GM21381 (cell line): ENCODE results near the gene SLC35F3.
"Not testable (repeated sequence)": the region's sequence is repeated elsewhere in the genome, so short reads cannot be mapped to it uniquely, and the experiment has no call there.

ENCODE experiments used
- ATAC-seq: cut with Tn5 transposase; IDR thresholded peaks from one replicate; pipeline ENCODE4 v1.9.1; 2021; ENCODE audit warnings: mild to moderate bottlenecking, moderate library complexity; ENCODE audit not compliant: unreplicated experiment

SLC35F3 gene

DNA sequence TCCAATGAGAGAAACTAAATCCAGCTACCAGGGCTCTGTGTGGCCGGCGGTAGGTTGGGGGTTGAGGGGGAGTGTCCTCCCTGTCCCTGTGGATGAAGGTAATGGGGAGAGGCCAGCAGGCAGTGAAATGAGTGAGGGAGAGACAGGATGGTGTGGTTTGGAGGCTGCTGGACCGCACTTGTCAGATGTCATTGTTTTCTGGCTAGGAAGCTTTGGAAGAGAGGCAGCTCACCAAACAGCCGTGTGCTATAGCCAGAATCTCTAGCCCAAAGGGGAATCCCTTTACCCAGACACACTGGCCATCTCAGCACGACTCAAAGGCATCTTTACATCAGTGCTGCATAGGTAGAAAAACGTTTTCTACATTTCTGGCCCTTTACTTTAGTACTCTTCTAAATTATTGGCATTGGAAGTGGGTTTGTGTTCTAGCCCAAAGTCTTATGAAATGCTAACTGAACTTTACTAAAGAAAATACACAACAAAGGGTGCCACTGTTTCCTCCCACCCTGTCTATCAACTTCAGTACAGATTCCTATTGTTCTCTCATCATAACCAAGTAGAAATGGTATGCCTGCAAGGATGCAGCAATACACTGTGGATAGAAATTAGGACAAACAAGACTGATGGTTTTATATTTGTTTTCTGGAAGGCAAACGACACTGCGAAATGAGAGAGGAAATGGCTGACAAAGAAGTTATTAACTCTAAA lies 372.8 kb downstream of the SLC35F3 start:
- no peak for ATAC-seq

DNA sequence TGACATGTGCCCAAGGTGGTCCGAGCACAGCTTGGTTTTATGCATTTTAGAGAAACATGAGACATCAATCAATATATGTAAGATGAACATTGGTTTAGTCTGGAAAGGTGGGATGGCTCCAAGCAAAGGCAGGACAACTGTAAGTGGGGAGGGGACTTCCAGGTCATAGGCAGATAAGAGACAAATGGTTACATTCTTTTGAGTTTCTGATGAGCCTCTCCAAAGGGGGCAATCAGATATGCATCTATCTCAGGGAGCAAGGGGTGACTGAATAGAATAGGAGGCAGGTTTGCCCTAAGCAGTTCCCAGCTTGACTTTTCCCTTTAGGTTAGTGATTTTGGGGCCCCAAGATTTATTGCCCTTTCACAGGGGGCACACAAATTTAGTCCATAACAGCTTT lies 374.5 kb downstream of the SLC35F3 start:
- no peak for ATAC-seq

GRCh38 chr1:234280500-234280899 lies 376.0 kb downstream of the SLC35F3 start:
- no peak for ATAC-seq

- no peak for ATAC-seq
Measured at GRCh38 chr1:234281826-234282489, 377.5 kb downstream of the SLC35F3 start.

GRCh38 chr1:234286206-234286605 lies 381.7 kb downstream of the SLC35F3 start:
- no peak for ATAC-seq

DNA sequence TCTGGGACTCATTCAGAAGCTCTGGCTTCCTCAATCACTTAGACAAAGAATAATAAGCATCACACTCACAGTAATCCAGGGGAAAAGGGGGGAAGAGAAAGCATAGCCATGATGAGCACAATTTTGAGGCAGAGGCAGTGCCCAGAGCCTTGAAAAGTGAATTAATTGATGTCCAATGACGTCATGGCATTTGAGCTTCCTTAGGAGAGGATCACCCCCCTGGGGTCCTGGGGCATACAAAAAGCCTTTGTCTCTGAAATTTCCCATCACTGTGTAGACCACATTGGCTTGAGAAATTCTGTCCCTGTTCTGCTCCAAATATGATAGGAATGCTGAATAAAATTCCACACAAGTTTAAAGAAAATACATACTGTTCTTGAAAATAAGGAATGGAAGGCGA lies 384.5 kb downstream of the SLC35F3 start:
- ATAC-seq = no peak

GRCh38 chr1:234289538-234290305 lies 385.2 kb downstream of the SLC35F3 start:
- no peak for ATAC-seq

GRCh38 chr1:234292011-234292410 lies 387.5 kb downstream of the SLC35F3 start:
- no peak for ATAC-seq

GRCh38 chr1:234292548-234292947 lies 388.1 kb downstream of the SLC35F3 start:
- ATAC-seq = no peak

- ATAC-seq = no peak
Measured at GRCh38 chr1:234294109-234294817, 389.8 kb downstream of the SLC35F3 start.

- ATAC-seq = no peak
Measured at GRCh38 chr1:234295068-234295467, 390.6 kb downstream of the SLC35F3 start.

DNA sequence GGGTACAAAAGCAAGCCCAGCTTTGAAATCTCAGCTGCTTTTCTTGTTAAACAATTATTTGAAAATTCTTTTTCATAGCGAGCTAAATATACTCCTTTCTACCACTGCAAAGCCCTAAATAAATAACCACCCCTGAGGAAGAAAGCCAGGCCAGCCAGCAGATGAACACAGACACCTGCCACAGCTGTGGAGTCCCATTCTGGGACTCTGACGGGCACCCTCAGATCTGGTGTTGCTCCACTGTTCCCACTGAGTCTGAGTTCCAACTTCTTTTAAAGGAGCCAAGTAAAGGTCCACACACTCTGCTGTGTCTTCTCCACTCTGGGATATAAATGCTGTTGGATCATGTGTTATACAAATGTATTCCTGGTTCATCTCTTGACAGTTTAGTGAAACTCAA lies 391.1 kb downstream of the SLC35F3 start:
- no peak for ATAC-seq

GRCh38 chr1:234296496-234296895 lies 392.0 kb downstream of the SLC35F3 start:
- ATAC-seq = no peak

- ATAC-seq = no peak
Measured at GRCh38 chr1:234297668-234298067, 393.2 kb downstream of the SLC35F3 start.

DNA sequence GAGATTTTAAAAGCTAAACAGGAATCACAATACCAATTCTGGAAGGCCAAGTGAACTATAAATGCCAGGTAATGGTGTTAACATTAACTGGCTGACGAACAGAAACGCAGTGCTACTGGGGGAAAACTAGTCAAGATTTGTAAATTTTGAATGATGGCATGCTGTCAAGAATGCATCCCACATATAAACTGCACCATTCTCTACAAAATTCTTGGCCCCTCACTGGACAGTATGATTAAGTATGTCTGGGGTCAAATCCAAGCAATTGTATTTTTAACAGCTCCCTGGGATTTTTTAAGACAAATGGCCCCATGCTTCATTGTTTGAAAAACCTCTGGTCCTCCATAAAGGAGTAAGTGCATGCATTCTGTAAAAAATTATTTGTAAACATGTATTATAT lies 395.6 kb downstream of the SLC35F3 start:
- ATAC-seq = no peak

DNA sequence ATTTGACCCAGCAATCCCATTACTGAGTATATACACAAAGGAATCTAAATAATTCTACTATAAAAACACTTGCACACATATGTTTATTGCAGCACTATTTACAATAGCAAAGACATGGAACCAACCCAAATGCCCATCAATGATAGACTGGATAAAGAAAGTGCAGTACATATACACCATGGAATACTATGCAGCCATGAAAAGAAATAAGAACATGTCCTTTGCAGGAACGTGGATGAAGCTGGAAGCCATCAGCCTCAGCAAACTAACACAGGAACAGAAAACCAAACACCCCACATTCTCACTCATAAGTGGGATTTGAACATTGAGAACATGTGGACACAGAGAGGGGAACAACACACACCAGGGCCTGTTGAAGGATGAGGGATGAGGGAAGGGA lies 397.2 kb downstream of the SLC35F3 start:
- not testable (repeated sequence) for ATAC-seq

- ATAC-seq = no peak
Measured at GRCh38 chr1:234302354-234302962, 398.0 kb downstream of the SLC35F3 start.

DNA sequence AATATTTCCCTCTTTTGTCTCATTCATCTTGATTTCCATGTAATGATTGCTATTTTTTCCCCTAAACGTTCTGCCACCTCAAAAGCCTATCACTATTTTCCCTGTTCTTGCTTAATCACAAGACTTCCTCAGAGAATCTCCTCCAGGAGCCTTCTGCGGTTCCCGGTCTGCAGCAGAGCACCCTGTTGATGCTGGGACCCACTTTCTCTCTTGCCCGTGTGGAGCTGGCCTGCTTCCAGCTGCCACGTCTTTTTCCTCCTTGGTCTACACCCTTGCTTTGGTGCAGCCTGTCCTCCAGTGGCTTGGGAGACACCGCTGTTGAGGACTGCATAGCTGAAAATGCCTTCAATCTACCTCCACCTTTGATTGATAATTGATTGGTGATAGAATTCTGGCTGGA lies 398.8 kb downstream of the SLC35F3 start:
- ATAC-seq = no peak

DNA sequence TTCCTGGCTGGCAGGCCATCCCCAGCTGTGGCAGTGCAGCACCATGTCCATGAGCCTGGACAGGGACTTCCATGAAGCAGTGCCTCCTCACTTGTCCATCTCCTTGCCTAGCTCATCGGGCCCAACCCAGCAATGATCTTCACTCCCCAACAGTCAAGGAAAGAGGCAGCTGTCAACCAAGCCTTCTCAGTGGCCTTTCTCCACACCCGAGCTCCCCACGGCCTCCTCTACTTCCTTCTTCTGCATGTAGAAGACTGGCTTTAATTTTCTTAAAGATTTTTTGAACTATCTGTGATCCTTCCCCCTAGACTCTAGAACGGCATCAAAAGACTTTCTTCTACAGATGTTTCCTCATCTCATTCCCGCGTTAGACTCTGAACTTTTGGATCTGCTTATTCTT lies 403.2 kb downstream of the SLC35F3 start:
- no peak for ATAC-seq

DNA sequence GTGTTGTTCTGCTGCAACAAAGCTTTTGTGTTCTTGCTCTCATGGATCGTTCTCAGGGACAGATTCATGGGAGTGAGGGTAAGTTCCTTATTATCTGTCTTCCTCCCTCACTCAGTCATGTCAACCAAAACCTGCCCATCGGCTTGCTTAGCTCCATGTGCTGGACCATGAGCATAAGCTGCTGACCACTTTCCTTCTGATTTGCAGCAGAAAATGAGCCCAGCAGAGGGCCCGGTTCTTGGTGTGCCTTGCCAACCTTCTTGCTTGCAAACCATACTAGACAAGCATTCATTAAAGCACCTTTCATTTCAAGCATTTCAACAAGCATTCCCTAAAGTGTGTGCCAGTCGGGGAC lies 404.7 kb downstream of the SLC35F3 start:
- no peak for ATAC-seq
